D721Med (cell line): Measurements from ENCODE around the gene MAP10.
"Not testable (repeated sequence)": the region's sequence is repeated elsewhere in the genome, so short reads cannot be mapped to it uniquely, and the experiment has no call there.

ENCODE experiments used
- DNase-seq: peaks from one replicate; pipeline ENCODE4 v3.0.0; 2011; ENCODE audit warnings: low spot score; ENCODE audit not compliant: insufficient read length
- FAIRE-seq: peaks from 2 replicates; lab custom pipeline; 2011; peaks lifted over from hg19 to GRCh38; lab: Jason Lieb, UNC
- CTCF ChIP-seq: IDR thresholded peaks from 2 replicates; pipeline ENCODE4 v1.5.1; 2012; ENCODE audit warnings: mild to moderate bottlenecking, control low read depth; ENCODE audit not compliant: insufficient read depth; ENCODE audit errors: missing control alignments

Gene MAP10

GRCh38 chr1:232768793-232769192 lies 36.4 kb upstream of the MAP10 start:
- TF ChIP-seq CTCF: no peak

GRCh38 chr1:232769733-232770132 lies 35.5 kb upstream of the MAP10 start:
- DNase-seq (no peak), FAIRE-seq (no peak)
- TF ChIP-seq CTCF: no peak

More at GRCh38 chr1:232768793-232769192, 36.4 kb upstream of the MAP10 start:
- no peak for DNase-seq
- FAIRE-seq: no peak

DNA sequence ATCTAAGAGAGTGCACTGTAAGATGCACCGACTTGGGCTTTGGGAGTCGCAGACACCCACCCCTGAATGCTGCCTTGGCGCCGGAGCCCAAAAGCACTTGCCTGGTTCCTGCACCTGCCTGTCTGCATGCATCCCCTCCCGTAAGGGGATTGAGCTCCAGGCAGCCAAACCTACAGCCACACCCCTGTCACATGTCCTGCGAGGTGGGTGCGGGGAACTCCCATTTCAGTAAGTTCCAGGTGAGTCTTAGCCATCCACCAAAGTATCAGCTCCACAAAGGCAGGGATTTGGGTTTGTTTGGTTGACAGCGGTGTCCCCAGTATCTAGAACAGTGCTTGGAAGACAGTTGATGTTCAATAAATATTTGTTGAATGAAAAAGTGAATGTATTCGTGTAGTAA lies 31.5 kb upstream of the MAP10 start:
- no peak for DNase-seq
- FAIRE-seq: no peak
- no peak for TF ChIP-seq CTCF

- FAIRE-seq: no peak
- no peak for TF ChIP-seq CTCF
- DNase-seq: no peak
Measured at GRCh38 chr1:232776526-232777106, 28.6 kb upstream of the MAP10 start.

DNA sequence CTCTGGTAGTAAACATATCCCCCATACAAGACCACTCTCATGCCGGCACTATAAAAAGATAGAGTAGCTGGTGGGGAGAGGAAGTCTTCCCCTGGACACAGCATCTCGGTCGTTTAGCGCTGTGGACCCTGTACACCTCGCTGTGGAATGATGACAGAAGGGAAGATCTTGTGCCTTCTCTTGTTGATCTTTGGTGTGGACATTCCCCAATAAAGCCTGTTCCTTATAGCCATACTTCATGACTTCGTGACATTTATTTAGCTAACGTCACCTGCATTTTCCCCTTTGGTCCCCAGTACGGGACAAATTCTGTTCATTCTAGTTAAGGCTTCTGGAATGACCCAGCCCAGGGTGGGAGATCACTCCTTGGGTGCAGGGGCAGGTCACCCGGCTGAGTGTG lies 24.9 kb upstream of the MAP10 start:
- FAIRE-seq: no peak
- DNase-seq: no peak
- no peak for TF ChIP-seq CTCF

DNA sequence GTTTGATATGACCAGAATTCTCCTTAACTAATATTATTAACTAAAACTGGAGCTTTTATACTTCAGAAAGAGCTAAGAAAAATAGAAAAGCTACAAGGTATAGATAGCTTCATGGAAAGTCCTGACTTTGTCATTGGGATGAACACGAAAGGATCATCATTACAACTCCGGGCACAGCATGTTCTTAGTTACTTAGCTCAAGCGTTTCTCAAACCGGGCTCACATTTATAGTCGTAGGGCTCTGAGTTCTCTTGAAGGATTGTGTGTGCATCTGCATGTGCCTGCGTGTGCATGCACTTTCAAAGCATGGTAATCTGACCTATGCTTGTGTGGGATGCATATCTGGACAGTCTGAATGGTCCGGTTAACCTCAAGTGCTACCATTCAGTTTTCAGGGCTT lies 20.4 kb upstream of the MAP10 start:
- FAIRE-seq (no peak), DNase-seq (no peak)
- TF ChIP-seq CTCF: no peak

DNA sequence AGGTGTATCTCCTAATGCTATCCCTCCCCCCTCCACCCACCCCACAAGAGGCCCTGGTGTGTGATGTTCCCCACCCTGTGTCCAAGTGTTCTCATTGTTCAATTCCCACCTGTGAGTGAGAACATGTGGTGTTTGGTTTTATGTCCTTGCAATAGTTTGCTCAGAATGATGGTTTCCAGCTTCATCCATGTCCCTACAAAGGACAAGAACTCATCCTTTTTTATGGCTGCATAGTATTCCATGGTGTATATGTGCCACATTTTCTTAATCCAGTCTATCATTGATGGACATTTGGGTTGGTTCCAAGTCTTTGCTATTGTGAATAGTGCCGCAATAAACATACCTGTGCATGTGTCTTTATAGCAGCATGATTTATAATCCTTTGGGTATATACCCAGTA lies 19.6 kb upstream of the MAP10 start:
- FAIRE-seq, DNase-seq: not testable (repeated sequence)

DNA sequence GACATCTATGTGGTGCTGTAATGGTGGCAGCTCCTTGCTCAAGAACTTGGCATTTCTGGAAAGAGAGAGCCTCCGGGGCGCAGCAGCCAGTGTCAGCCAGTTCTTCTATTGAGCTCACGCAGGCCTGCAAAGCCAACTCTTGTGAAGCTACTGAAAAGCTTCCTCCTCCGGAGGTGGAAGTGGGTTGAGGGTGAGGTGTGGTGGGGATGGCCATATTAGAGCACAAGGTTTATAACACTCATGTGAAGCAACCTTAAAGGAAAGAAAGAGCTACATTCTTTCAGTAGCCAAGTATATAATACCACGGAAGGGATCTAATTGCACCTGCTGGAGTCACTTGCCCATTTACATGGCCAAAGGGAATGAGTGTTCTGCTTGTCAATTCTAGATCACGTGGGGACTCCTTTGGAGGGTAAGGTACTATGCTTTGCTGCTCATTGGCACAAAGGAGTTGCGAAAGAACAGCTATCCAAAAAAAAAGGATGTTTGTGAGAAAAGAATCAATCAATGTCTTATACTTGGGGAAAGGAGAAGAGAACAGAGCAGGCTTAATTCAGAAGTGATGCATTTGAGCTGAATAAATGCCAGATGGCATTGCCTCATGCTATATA lies 18.3 kb upstream of the MAP10 start:
- no peak for DNase-seq
- TF ChIP-seq CTCF: no peak
- no peak for FAIRE-seq
